HG03354 (cell line): ENCODE measurements around the gene SPATA32.

Experiments
- ATAC-seq: cut with Tn5 transposase; IDR thresholded peaks from one replicate; pipeline ENCODE4 v1.9.1; 2021; ENCODE audit warnings: mild to moderate bottlenecking; ENCODE audit not compliant: unreplicated experiment, poor library complexity, severe bottlenecking

Gene SPATA32

GRCh38 chr17:45277216-45277849, 15.4 kb upstream of the SPATA32 start:
- no peak for ATAC-seq

GRCh38 chr17:45276031-45276430, 14.1 kb upstream of the SPATA32 start:
- ATAC-seq: no peak

- no peak for ATAC-seq
These were observed 12.1 kb upstream of the SPATA32 start for GRCh38 chr17:45274033-45274432.

- no peak for ATAC-seq
These were observed 11.7 kb upstream of the SPATA32 start for GRCh38 chr17:45273551-45273957.

GRCh38 chr17:45271603-45272002, 9.7 kb upstream of the SPATA32 start:
- no peak for ATAC-seq

GRCh38 chr17:45270828-45271418, 9.0 kb upstream of the SPATA32 start:
- ATAC-seq: no peak

- no peak for ATAC-seq
These were observed 8.0 kb upstream of the SPATA32 start for GRCh38 chr17:45269912-45270311.

- no peak for ATAC-seq
These were observed 5.7 kb upstream of the SPATA32 start for GRCh38 chr17:45267436-45268055.

GRCh38 chr17:45266372-45266926, 4.6 kb upstream of the SPATA32 start:
- no peak for ATAC-seq

- ATAC-seq: no peak
These were observed 3.9 kb upstream of the SPATA32 start for GRCh38 chr17:45265821-45266220.

- no peak for ATAC-seq
These were observed 3.1 kb upstream of the SPATA32 start for GRCh38 chr17:45264988-45265387.

- no peak for ATAC-seq
These were observed 2.5 kb upstream of the SPATA32 start for GRCh38 chr17:45264430-45264829.

GRCh38 chr17:45263477-45263860, 1.6 kb upstream of the SPATA32 start:
- no peak for ATAC-seq

- no peak for ATAC-seq
These were observed 902 bp upstream of the SPATA32 start for GRCh38 chr17:45262516-45263476.

GRCh38 chr17:45260204-45260783, 1.6 kb downstream of the SPATA32 start:
- no peak for ATAC-seq

GRCh38 chr17:45258981-45259380, 2.9 kb downstream of the SPATA32 start:
- ATAC-seq: no peak

- no peak for ATAC-seq
These were observed 4.8 kb downstream of the SPATA32 start for GRCh38 chr17:45257115-45257514.

GRCh38 chr17:45256114-45256966, 5.6 kb downstream of the SPATA32 start:
- ATAC-seq: no peak

- no peak for ATAC-seq
These were observed 6.5 kb downstream of the SPATA32 start for GRCh38 chr17:45255358-45255757.
